ENCODE measurements around the gene ZNF362.

- no peak for TF ChIP-seq CTCF (conservative IDR thresholded peaks at IDR 0.05; ENCODE audit: low read length)
- no peak for TF ChIP-seq EZH2phosphoT487 (IDR thresholded peaks at IDR 0.05; ENCODE audit: borderline replicate concordance, low read depth, low read length)
Measured at GRCh38 chr1:33349081-33349759, 92.9 kb downstream of the ZNF362 start.
